RWPE1 (cell line): ENCODE measurements around the gene PLA2G6.

ENCODE experiments used
- CTCF ChIA-PET: fragments of 350-600 bp; sonication (Branson Sonifier 250); formaldehyde crosslinking; extraction: SDS; loops from one replicate; lab custom pipeline; 2021; lab: Yijun Ruan, JAX
- POLR2A ChIA-PET: fragments of 400-600 bp; formaldehyde crosslinking; extraction: SDS; loops from one replicate; lab custom pipeline; 2020; ENCODE audit warnings: antibody characterized with exemption; ENCODE audit not compliant: low non-redundant PET; lab: Yijun Ruan, JAX
- DNase-seq: peaks from one replicate; pipeline ENCODE4 v3.0.0; 2012; ENCODE audit warnings: low spot score
- H3K27ac ChIP-seq: fragments of 450-650 bp; 2 replicates; pipeline ENCODE4 v1.5.1; 2017
- CTCF ChIP-seq: fragments of 450-650 bp; conservative IDR thresholded peaks from 2 replicates; pipeline ENCODE4 v1.5.1; 2017; ENCODE audit warnings: low read depth, mild to moderate bottlenecking

PLA2G6 gene

GRCh38 chr22:38207898-38208432, 26.3 kb upstream of the PLA2G6 start:
- peak overlapping the region; percentile 44 for H3K27ac ChIP-seq
- DNase-seq, result no peak
- CTCF ChIA-PET, result no interaction called here
- POLR2A ChIA-PET, result no interaction called here
- TF ChIP-seq CTCF, result no peak

DNA sequence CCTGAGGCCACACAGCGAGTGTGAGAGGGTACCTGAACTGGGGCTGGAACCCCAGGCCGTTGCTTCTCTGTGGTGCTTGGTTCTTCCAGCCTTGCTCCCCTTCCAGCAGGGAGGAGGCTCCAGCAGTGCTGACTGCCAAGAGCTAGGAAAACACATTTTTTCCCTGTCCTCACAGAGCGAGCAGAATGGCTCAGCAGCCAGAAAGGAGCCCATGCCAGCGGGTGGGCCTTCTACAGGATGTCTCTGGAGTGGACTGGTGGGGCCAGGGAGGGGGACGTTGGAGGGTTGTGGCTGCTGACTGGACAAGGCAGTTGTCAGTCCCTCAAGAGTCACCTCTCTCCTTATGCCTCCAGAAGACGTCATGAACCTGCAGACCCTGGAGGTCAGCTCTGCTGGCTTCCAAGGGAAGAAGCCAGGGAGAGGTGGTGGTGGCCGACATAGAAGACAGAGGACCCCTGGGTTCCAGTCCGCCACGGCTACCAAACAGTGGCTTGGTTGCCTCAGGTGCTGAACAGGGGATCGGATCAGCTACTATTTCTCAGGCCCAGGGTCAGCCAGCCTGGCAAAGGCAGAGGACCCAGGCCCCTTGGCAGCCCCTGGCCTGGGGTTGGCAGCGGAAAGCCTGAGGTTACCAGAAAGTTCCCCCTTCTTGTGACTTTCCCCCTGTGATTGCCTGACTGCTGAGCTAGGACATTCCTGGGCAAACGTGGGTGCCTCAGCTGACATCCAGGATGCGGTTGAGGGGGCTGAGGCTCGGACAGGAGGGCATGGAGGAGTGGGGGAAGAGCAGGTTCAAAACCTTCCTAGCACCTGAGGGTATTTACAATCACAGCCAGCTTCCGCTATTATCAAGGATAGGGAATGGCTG, 23.9 kb upstream of the PLA2G6 start:
- H3K27ac ChIP-seq, result peak overlapping the region; percentile 95
- ChIA-PET CTCF (no interaction called here), POLR2A (no interaction called here)
- no peak for DNase-seq
- no peak for TF ChIP-seq CTCF

DNA sequence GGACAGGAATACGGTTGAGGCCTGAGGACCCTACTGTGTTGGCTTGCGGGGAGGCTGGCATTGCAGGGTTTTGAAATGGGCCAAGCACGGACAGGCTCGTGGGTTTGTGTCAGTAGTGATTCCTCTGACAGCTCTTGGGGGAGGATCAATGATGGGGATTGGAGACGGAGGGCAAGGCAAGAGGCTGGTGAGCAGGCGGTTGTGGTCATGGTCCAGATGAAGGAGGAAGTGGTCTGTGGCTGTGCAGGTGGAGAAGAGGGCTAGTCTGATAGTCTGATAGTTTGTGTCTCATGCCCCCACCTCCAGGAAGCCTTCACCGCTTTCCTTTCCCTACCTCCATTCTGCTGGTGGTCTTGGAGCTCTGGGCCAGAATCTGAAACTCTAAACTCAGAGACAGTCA, 23.2 kb upstream of the PLA2G6 start:
- H3K27ac ChIP-seq, result peak overlapping the region; percentile 95
- TF ChIP-seq CTCF, result no peak
- POLR2A ChIA-PET, result no interaction called here
- CTCF ChIA-PET, result no interaction called here
- DNase-seq, result no peak

- no peak for DNase-seq
- H3K27ac ChIP-seq, result peak overlapping the region; percentile 95
- ChIA-PET POLR2A (no interaction called here), CTCF (no interaction called here)
- no peak for TF ChIP-seq CTCF
Measured at GRCh38 chr22:38203855-38204514, 22.4 kb upstream of the PLA2G6 start.

GRCh38 chr22:38203090-38203810, 21.6 kb upstream of the PLA2G6 start:
- H3K27ac ChIP-seq, result peak overlapping the region; percentile 95
- no peak for TF ChIP-seq CTCF
- ChIA-PET POLR2A (no interaction called here), CTCF (no interaction called here)
- DNase-seq, result peak; percentile 36

GRCh38 chr22:38202437-38203089, 20.9 kb upstream of the PLA2G6 start:
- peak overlapping the region; percentile 95 for H3K27ac ChIP-seq
- ChIA-PET CTCF (no interaction called here), POLR2A (no interaction called here)
- TF ChIP-seq CTCF, result no peak
- peak; percentile 46 for DNase-seq
